GM19035 (cell line): ENCODE measurements around the gene TBC1D19.

Experiments used
- ATAC-seq: cut with Tn5 transposase; IDR thresholded peaks from one replicate; pipeline ENCODE4 v1.9.1; 2021; ENCODE audit not compliant: unreplicated experiment

The TBC1D19 gene

GRCh38 chr4:26729027-26729426 lies 145.1 kb downstream of the TBC1D19 start:
- no peak for ATAC-seq

DNA sequence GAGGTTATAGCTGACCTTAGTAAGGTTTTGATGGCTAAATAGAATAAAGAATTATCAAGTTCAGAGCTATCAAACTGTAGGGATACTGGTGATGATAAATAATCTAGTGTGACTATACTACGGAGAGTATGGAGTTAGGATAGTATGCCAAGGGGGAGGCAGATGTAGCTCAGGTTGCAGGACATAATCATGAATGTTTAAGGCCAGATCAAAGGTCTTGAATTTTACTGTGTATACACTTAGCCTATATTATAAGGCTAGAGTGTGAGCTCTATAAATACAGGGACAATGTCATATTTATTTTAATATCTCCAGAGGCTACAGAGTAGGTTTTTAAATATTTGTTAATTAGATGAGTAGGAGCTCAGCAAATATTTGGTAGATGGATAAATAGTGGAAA lies 145.7 kb downstream of the TBC1D19 start:
- no peak for ATAC-seq

DNA sequence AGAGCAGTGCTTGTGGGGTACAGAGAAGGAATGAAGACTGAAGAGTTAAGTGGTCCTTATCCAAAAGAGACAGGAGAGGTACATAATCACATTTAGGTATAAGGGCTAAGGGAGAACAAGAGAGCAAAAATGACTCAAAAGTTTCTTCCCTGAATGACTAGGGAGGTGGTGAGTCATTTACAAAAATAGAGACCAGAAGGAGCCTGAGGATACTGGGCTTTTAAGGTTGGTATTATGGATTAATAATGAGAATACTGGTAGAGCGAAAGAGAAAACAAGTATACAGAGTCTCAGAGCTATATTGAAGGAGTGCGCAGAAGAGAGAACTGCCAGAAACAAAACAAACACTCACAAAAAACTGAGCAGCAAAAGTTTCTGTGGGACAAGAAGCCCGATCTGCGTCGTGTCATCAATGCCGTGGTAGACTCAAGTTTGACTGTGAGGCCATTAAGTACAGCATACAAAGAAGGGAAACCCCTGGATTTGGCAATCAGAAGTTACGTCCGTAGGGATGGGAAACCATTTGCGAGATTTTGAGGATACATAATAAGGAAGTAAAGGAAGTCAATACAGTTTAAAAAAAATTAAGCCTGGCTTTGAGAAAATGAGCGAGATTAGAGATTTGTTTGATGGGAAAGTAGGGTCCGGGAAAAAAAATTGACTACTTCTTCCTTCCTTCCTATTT lies 147.6 kb downstream of the TBC1D19 start:
- ATAC-seq: peak; percentile 94

DNA sequence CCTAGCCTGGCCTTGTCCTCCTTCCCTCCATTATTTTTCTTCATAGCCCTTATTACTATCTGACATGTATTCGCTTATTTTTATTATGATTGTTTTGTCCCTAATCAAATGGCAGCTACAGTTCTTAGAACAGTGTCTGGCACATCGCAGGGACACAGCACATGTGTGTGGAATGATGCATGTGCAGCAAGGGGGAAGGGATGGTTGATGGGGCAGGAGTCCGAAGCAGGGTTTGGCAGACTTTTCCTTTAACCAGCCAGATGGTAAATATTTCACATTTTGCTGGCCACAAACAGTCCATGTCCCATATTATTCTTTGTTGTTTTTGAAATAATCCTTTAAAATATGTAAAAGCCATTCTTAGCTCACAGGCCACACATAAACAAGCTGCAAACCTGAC lies 148.5 kb downstream of the TBC1D19 start:
- no peak for ATAC-seq

DNA sequence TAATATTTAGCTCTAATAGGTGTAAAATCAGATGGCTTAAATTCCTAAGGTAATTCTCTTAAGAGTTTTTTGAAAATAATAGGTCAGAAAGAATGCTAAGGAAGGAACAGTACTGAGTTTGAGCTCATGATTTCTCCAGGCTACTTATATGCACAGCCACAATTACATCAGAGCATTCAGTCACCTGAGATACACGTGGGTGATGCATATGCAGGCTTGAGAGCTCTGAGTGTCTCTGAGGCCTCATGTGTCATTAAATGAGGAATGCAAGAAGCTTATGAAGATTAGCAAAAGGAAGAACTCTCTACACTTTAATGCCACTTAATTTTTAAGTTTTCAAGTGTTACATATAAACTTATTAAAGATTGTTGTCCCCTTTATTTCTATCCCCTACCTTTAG lies 152.7 kb downstream of the TBC1D19 start:
- no peak for ATAC-seq

GRCh38 chr4:26737385-26737784 lies 153.5 kb downstream of the TBC1D19 start:
- no peak for ATAC-seq

DNA sequence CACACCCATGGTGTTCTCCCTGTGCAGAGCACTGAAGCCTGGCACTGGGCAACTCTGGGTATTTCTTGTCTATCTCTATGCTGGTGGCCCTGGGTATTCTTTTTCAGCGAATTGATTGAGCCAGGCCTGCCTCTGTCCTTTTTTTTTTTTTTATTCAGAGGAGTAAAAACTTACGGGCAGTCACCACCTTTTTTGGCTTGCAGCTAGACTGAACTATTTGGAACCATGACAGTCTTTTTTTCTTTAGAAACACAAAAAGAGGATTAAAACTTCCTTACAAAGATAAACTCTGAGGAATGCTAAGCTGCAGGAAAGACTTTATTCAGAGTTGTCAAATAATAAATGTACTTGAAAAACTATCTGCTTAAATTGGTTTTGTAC lies 157.6 kb downstream of the TBC1D19 start:
- ATAC-seq: no peak

DNA sequence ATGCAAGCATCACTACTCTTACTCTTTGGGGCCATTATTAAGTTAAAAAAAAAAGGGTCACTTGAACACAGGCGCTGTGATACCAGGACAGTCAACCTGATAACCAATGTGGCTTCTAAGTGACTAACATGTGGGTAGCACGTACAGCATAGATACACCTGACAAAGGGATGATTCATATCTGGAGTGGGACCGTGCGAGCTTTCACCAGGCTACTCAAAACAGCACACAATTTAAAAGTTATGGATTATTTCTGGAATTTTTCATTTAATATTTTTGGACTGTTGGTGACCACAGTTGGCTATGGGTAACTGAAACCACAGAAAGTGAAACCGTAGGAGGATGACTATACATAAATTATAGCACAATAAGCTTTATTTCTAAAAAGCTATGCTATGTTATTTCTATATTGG lies 162.9 kb downstream of the TBC1D19 start:
- peak; percentile 99 for ATAC-seq

- ATAC-seq: no peak
Observed at GRCh38 chr4:26748811-26749210, 164.9 kb downstream of the TBC1D19 start.

GRCh38 chr4:26749867-26750266 lies 166.0 kb downstream of the TBC1D19 start:
- ATAC-seq: no peak

DNA sequence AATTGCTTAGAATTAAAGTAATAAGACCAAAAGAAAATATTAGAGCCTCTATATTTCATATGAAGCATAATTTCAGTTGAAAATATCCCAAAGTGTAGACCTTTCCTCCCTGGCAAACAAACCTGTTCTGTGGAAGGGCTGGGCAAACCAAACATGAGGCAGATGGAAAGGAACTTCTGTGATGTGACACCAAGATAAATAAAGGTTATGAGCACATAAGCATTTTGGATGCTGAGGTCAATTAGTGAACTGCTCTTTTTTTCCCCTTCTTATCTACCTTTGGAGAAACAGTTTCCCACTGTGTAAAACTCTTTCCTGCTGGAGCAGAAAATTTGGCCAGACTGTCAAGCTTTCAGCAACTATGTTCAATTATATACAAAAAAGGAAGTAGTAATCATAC lies 167.1 kb downstream of the TBC1D19 start:
- no peak for ATAC-seq

- ATAC-seq: peak; percentile 84
Observed at GRCh38 chr4:26751838-26752237, 168.0 kb downstream of the TBC1D19 start.

DNA sequence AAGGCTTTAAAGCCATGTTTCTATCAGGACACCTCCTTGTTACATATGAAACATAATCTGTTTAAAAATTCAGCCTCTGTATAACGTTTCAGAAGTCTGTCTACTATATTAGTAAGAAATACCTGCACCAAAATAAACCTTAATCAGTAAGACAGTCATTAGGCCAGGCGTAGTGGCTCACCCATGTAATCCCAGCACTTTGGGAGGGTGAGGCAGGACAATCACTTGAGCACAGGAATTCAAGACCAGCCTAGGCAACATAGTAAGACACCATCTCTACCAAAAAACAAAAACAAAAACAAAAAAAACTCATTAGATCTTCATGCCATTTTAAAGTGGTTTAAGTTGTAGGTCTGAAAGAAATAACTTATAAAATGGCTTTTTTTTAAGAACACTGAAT lies 169.3 kb downstream of the TBC1D19 start:
- ATAC-seq: no peak

- ATAC-seq: no peak
Observed at GRCh38 chr4:26753617-26754016, 169.7 kb downstream of the TBC1D19 start.

DNA sequence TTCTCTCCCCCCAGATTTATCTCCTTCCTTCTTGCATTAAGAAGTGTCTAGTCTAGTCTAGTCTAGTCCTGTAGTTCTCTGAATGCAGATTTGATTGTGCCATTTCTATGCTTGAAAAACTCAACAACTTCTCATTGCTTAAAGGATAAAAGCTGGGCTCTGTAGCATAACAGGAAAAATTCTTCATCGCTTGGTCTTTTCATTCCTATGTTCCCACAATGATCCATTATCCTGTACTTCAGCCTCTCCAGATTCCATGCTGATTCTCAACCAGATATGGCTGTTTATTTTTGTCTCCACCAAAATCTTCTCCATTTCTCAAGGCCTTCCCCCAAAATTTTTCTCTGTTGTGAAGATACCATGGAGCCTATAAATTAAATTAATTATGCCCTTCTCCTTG lies 173.9 kb downstream of the TBC1D19 start:
- no peak for ATAC-seq

GRCh38 chr4:26758899-26759298 lies 175.0 kb downstream of the TBC1D19 start:
- no peak for ATAC-seq

- no peak for ATAC-seq
Observed at GRCh38 chr4:26762650-26763049, 178.8 kb downstream of the TBC1D19 start.

- ATAC-seq: no peak
Observed at GRCh38 chr4:26763063-26763462, 179.2 kb downstream of the TBC1D19 start.

GRCh38 chr4:26763648-26764047 lies 179.8 kb downstream of the TBC1D19 start:
- ATAC-seq: no peak

DNA sequence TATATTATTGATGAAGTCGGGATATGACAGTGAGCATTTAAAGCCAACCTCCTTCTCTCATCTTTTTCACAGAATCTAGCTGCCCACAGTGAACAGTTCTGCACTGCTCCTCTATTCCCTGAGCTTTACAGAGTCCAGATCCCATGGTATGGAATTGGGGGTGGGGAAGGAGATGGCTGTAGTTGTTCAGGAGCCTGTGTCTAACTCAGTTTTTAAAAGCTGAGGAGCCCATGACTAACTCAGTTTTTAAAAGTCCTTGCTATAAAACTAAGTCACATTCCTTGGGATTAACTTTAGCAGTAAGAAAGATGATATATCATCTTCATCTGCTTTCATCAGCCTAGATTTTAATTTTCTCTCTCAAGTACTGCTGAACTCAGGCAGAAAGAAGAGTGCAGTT lies 180.3 kb downstream of the TBC1D19 start:
- no peak for ATAC-seq

- no peak for ATAC-seq
Observed at GRCh38 chr4:26765515-26765914, 181.6 kb downstream of the TBC1D19 start.

DNA sequence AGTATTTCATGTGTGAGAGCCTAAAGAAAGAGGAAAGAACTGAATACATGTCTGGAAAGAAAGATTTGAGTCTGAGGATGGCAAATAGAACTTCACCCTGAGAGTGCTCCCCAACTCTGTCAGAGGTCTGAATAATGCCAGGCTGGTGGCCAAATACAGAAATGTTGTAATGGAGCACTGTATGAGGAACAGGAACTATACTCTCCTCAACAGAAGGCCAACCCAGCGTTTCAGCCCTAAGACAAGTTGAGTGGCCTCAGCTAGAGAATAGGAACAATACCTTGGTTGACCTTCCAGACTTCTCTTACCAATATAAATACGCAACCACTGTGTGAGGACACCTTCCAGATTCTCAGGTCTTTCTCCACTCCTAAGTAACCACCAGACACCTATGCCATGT lies 182.3 kb downstream of the TBC1D19 start:
- no peak for ATAC-seq

- ATAC-seq: no peak
Observed at GRCh38 chr4:26772096-26772873, 188.4 kb downstream of the TBC1D19 start.
